NCI-H1930 (cell line): Measurements from ENCODE around the gene WFDC10B.
"Not testable (repeated sequence)": the region's sequence is repeated elsewhere in the genome, so short reads cannot be mapped to it uniquely, and the experiment has no call there.

ENCODE experiments used
- DNase-seq, 2 experiments: peaks; one replicate each; lab custom pipeline; 2025; lab: John Stamatoyannopoulos, UW

WFDC10B gene

GRCh38 chr20:45704969-45705637 is at the start of gene WFDC10B:
WFDC10B (minus strand) TSS chr20:45705019; CDS start chr20:45685992, 19,027 bp downstream.
- DNase-seq = no peak

- DNase-seq = no peak
Observed at GRCh38 chr20:45752746-45753145, 47.9 kb upstream of the WFDC10B start.

GRCh38 chr20:45751721-45752120 is 46.9 kb upstream of the WFDC10B start:
- DNase-seq = no peak

- no peak for DNase-seq
Observed at GRCh38 chr20:45745015-45745414, 40.2 kb upstream of the WFDC10B start.

- DNase-seq = no peak
Observed at GRCh38 chr20:45742596-45742995, 37.8 kb upstream of the WFDC10B start.

- DNase-seq = no peak
Observed at GRCh38 chr20:45735988-45736387, 31.2 kb upstream of the WFDC10B start.

GRCh38 chr20:45735552-45735951 is 30.7 kb upstream of the WFDC10B start:
- DNase-seq = no peak

GRCh38 chr20:45732199-45732598 is 27.4 kb upstream of the WFDC10B start:
- no peak for DNase-seq

GRCh38 chr20:45727044-45727443 is 22.2 kb upstream of the WFDC10B start:
- no peak for DNase-seq

GRCh38 chr20:45725134-45725533 is 20.3 kb upstream of the WFDC10B start:
- no peak for DNase-seq

- DNase-seq = no peak
Observed at GRCh38 chr20:45722047-45722446, 17.2 kb upstream of the WFDC10B start, which contains the start of gene SPINT4. SPINT4 (plus strand) TSS chr20:45722347; CDS start chr20:45722368, 21 bp downstream.

GRCh38 chr20:45716141-45716688 is 11.4 kb upstream of the WFDC10B start:
- not testable (repeated sequence) for DNase-seq

GRCh38 chr20:45701873-45702272 is 2.9 kb downstream of the WFDC10B start, which contains the start of gene WFDC13:
WFDC13 (plus strand) TSS chr20:45702038; CDS start chr20:45702124, 86 bp downstream.
- no peak for DNase-seq

GRCh38 chr20:45701104-45701503 is 3.7 kb downstream of the WFDC10B start:
- no peak for DNase-seq

- no peak for DNase-seq
Observed at GRCh38 chr20:45695496-45695895, 9.3 kb downstream of the WFDC10B start.

GRCh38 chr20:45693346-45693745 is 11.5 kb downstream of the WFDC10B start:
- DNase-seq = not testable (repeated sequence)

GRCh38 chr20:45685896-45686295 is 18.9 kb downstream of the WFDC10B start:
- no peak for DNase-seq

GRCh38 chr20:45679650-45680049 is 25.2 kb downstream of the WFDC10B start:
- DNase-seq = no peak

GRCh38 chr20:45672765-45673164 is 32.1 kb downstream of the WFDC10B start:
- no peak for DNase-seq

- no peak for DNase-seq
Observed at GRCh38 chr20:45670139-45670538, 34.7 kb downstream of the WFDC10B start, which contains the start of gene WFDC11. WFDC11 (minus strand) TSS chr20:45670239; CDS start chr20:45650600, 19,639 bp downstream.

- not testable (repeated sequence) for DNase-seq
Observed at GRCh38 chr20:45657038-45657437, 47.8 kb downstream of the WFDC10B start.

- DNase-seq = not testable (repeated sequence)
Observed at GRCh38 chr20:45651726-45652125, 53.1 kb downstream of the WFDC10B start.

GRCh38 chr20:45649312-45649863 is 55.4 kb downstream of the WFDC10B start:
- no peak for DNase-seq
